WTC11 (cell line): Measurements from ENCODE around the gene LAMTOR5. TPM values are rescaled to one million over a fixed set of nuclear protein-coding genes. Genes with fewer than 3 reads are reported as not detected.

Experiments
- ATAC-seq: fragments of 200-7000 bp; cut with Tn5 transposase; 2 replicates; pipeline ENCODE4 v1.10.0; 2021; ENCODE audit warnings: mild to moderate bottlenecking, moderate library complexity
- CTCF ChIA-PET: fragments of 300-600 bp; sonication (Branson Sonifier 250); formaldehyde crosslinking; loops from one replicate; lab custom pipeline; 2021; ENCODE audit warnings: antibody characterized with exemption; lab: Charles Lee
- POLR2A ChIA-PET: fragments of 350-600 bp; sonication (Branson Sonifier 250); formaldehyde crosslinking; loops from one replicate; lab custom pipeline; 2021; ENCODE audit warnings: antibody characterized with exemption; lab: Charles Lee
- DNase-seq: peaks from one replicate; pipeline ENCODE4 v3.0.0; 2021; ENCODE audit warnings: low spot score
- H3K27ac Mint-ChIP-seq: 2 replicates; pipeline ENCODE4 v1.8.0; 2021; ENCODE audit warnings: mixed read lengths
- H3K27me3 Mint-ChIP-seq: 2 replicates; pipeline ENCODE4 v1.8.0; 2021; ENCODE audit warnings: low read depth, mild to moderate bottlenecking, moderate library complexity, mixed read lengths
- H3K36me3 Mint-ChIP-seq: 2 replicates; pipeline ENCODE4 v1.8.0; 2021; ENCODE audit warnings: mixed read lengths
- H3K4me1 Mint-ChIP-seq: 2 replicates; pipeline ENCODE4 v1.8.0; 2022; ENCODE audit warnings: mixed read lengths
- H3K4me3 Mint-ChIP-seq: 2 replicates; pipeline ENCODE4 v1.8.0; 2021; ENCODE audit warnings: mild to moderate bottlenecking, moderate library complexity, mixed read lengths
- H3K9me3 Mint-ChIP-seq: 2 replicates; pipeline ENCODE4 v1.8.0; 2021; ENCODE audit warnings: mixed read lengths
- ATF1 ChIP-seq: sonication (generic); formaldehyde crosslinking; IDR thresholded peaks from 2 replicates; pipeline ENCODE4 v1.8.1; 2023; ENCODE audit warnings: mild to moderate bottlenecking, moderate library complexity, missing genetic modification reagents
- CREB1 ChIP-seq: sonication (generic); formaldehyde crosslinking; IDR thresholded peaks from 2 replicates; pipeline ENCODE4 v1.8.0; 2023; ENCODE audit warnings: mild to moderate bottlenecking, missing genetic modification reagents
- HMGA2 ChIP-seq: fragments of 250-450 bp; sonication (Bioruptor Pico); IDR thresholded peaks from 2 replicates; pipeline ENCODE4 v1.4.0; 2021; ENCODE audit warnings: mild to moderate bottlenecking, moderate library complexity
- NFYB ChIP-seq: sonication (generic); formaldehyde crosslinking; conservative IDR thresholded peaks from 2 replicates; pipeline ENCODE4 v1.8.0; 2022; ENCODE audit warnings: low read depth, missing genetic modification reagents
- SMAD4 ChIP-seq: sonication (generic); formaldehyde crosslinking; IDR thresholded peaks from 2 replicates; pipeline ENCODE4 v1.8.0; 2022; ENCODE audit warnings: mild to moderate bottlenecking, missing genetic modification reagents
- SOX15 ChIP-seq: fragments of 250-450 bp; sonication (Bioruptor Pico); IDR thresholded peaks from 2 replicates; pipeline ENCODE4 v1.9.0; 2021; ENCODE audit warnings: mild to moderate bottlenecking
- SP1 ChIP-seq: sonication (generic); formaldehyde crosslinking; conservative IDR thresholded peaks from 2 replicates; pipeline ENCODE4 v1.8.1; 2022; ENCODE audit warnings: missing genetic modification reagents
- STAT6 ChIP-seq: sonication (generic); formaldehyde crosslinking; conservative IDR thresholded peaks from 2 replicates; pipeline ENCODE4 v1.8.1; 2023; ENCODE audit warnings: mild to moderate bottlenecking, low read depth, missing genetic modification reagents, moderate library complexity
- TP53 ChIP-seq: sonication (generic); formaldehyde crosslinking; IDR thresholded peaks from 2 replicates; pipeline ENCODE4 v1.8.1; 2023; ENCODE audit warnings: mild to moderate bottlenecking, missing genetic modification reagents
- ZBTB21 ChIP-seq: sonication (generic); formaldehyde crosslinking; IDR thresholded peaks from 2 replicates; pipeline ENCODE4 v1.8.1; 2023; ENCODE audit warnings: mild to moderate bottlenecking, missing genetic modification reagents, borderline replicate concordance
- ZNF219 ChIP-seq: sonication (generic); formaldehyde crosslinking; IDR thresholded peaks from 2 replicates; pipeline ENCODE4 v1.8.0; 2023; ENCODE audit warnings: missing genetic modification reagents, mild to moderate bottlenecking, borderline replicate concordance
- ZNF396 ChIP-seq: fragments of 250-450 bp; sonication (Bioruptor Pico); IDR thresholded peaks from 2 replicates; pipeline ENCODE4 v1.8.0; 2021; ENCODE audit warnings: mild to moderate bottlenecking, moderate library complexity, borderline replicate concordance
- total RNA-seq: library from RNA; stranded (reverse); gene quantifications from 3 replicates; pipeline ENCODE4 v1.2.3, GENCODE V29; 2021
- TF ChIP-seq, protein P1 (sequence below): sonication (generic); formaldehyde crosslinking; IDR thresholded peaks from 2 replicates; pipeline ENCODE4 v1.8.0; 2022; ENCODE audit warnings: mild to moderate bottlenecking, missing genetic modification reagents
- TF ChIP-seq, protein P2 (sequence below): sonication (generic); formaldehyde crosslinking; IDR thresholded peaks from 2 replicates; pipeline ENCODE4 v1.8.0; 2022; ENCODE audit warnings: mild to moderate bottlenecking, missing genetic modification reagents
- TF ChIP-seq, protein P3 (sequence below): fragments of 250-450 bp; sonication (Bioruptor Pico); IDR thresholded peaks from 2 replicates; pipeline ENCODE4 v1.9.0; 2021; ENCODE audit warnings: moderate library complexity, mild to moderate bottlenecking, inconsistent platforms, borderline replicate concordance
- TF ChIP-seq, protein P4 (sequence below): fragments of 250-450 bp; sonication (Bioruptor Pico); IDR thresholded peaks from 2 replicates; pipeline ENCODE4 v1.8.0; 2021; ENCODE audit warnings: mild to moderate bottlenecking
- TF ChIP-seq, protein P5 (sequence below): sonication (generic); formaldehyde crosslinking; IDR thresholded peaks from 2 replicates; pipeline ENCODE4 v1.8.0; 2022; ENCODE audit warnings: missing genetic modification reagents
- TF ChIP-seq, protein P6 (sequence below): fragments of 250-450 bp; sonication (Bioruptor Pico); IDR thresholded peaks from 2 replicates; pipeline ENCODE4 v1.9.0; 2021; ENCODE audit warnings: mild to moderate bottlenecking

LAMTOR5 gene
- total RNA-seq, 1 experiment from 2014 or later: 76.0 TPM

GRCh38 chr1:110360431-110360830 is 47.1 kb downstream of the LAMTOR5 start:
- DNase-seq (no peak), ATAC-seq (no peak)
- CTCF ChIA-PET: no interaction called here
- Mint-ChIP-seq H3K27me3 (no peaks in the 10 kb centered on the region), H3K9me3 (no peaks in the 10 kb centered on the region), H3K36me3 (peaks cover 40% of the 10 kb centered on the region), H3K27ac (no peak overlapping the region), H3K4me3 (no peak overlapping the region), H3K4me1 (no peaks in the 10 kb centered on the region)
- POLR2A ChIA-PET: no interaction called here
- TF ChIP-seq SP1 (CRISPR knock-in tag): no peak
- TF ChIP-seq ZNF219: no peak
- TF ChIP-seq ZNF396: no peak
- TF ChIP-seq ATF1 (CRISPR knock-in tag): no peak
- no peak for TF ChIP-seq STAT6 (CRISPR knock-in tag)
- TF ChIP-seq, protein P1, sequence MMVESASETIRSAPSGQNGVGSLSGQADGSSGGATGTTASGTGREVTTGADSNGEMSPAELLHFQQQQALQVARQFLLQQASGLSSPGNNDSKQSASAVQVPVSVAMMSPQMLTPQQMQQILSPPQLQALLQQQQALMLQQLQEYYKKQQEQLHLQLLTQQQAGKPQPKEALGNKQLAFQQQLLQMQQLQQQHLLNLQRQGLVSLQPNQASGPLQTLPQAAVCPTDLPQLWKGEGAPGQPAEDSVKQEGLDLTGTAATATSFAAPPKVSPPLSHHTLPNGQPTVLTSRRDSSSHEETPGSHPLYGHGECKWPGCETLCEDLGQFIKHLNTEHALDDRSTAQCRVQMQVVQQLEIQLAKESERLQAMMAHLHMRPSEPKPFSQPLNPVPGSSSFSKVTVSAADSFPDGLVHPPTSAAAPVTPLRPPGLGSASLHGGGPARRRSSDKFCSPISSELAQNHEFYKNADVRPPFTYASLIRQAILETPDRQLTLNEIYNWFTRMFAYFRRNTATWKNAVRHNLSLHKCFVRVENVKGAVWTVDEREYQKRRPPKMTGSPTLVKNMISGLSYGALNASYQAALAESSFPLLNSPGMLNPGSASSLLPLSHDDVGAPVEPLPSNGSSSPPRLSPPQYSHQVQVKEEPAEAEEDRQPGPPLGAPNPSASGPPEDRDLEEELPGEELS (CRISPR knock-in tag): no peak
- no peak for TF ChIP-seq TP53 (CRISPR knock-in tag)
- TF ChIP-seq, protein P2, sequence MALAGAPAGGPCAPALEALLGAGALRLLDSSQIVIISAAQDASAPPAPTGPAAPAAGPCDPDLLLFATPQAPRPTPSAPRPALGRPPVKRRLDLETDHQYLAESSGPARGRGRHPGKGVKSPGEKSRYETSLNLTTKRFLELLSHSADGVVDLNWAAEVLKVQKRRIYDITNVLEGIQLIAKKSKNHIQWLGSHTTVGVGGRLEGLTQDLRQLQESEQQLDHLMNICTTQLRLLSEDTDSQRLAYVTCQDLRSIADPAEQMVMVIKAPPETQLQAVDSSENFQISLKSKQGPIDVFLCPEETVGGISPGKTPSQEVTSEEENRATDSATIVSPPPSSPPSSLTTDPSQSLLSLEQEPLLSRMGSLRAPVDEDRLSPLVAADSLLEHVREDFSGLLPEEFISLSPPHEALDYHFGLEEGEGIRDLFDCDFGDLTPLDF (CRISPR knock-in tag): no peak
- no peak for TF ChIP-seq ZBTB21 (CRISPR knock-in tag)
- TF ChIP-seq, protein P3, sequence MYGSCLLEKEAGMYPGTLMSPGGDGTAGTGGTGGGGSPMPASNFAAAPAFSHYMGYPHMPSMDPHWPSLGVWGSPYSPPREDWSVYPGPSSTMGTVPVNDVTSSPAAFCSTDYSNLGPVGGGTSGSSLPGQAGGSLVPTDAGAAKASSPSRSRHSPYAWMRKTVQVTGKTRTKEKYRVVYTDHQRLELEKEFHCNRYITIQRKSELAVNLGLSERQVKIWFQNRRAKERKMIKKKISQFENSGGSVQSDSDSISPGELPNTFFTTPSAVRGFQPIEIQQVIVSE (CRISPR knock-in tag): no peak
- no peak for TF ChIP-seq SOX15 (CRISPR knock-in tag)
- TF ChIP-seq HMGA2 (CRISPR knock-in tag): no peak
- TF ChIP-seq, protein P4, sequence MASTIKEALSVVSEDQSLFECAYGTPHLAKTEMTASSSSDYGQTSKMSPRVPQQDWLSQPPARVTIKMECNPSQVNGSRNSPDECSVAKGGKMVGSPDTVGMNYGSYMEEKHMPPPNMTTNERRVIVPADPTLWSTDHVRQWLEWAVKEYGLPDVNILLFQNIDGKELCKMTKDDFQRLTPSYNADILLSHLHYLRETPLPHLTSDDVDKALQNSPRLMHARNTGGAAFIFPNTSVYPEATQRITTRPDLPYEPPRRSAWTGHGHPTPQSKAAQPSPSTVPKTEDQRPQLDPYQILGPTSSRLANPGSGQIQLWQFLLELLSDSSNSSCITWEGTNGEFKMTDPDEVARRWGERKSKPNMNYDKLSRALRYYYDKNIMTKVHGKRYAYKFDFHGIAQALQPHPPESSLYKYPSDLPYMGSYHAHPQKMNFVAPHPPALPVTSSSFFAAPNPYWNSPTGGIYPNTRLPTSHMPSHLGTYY (CRISPR knock-in tag): no peak

- Mint-ChIP-seq H3K4me3 (no peak overlapping the region), H3K27ac (no peak overlapping the region), H3K27me3 (no peaks in the 10 kb centered on the region), H3K4me1 (no peaks in the 10 kb centered on the region), H3K9me3 (no peaks in the 10 kb centered on the region), H3K36me3 (peaks cover 24% of the 10 kb centered on the region)
- CTCF ChIA-PET: no interaction called here
- POLR2A ChIA-PET: no interaction called here
- ATAC-seq (no peak), DNase-seq (no peak)
- no peak for TF ChIP-seq TP53 (CRISPR knock-in tag)
- TF ChIP-seq SMAD4 (CRISPR knock-in tag): no peak
- TF ChIP-seq, protein P5, sequence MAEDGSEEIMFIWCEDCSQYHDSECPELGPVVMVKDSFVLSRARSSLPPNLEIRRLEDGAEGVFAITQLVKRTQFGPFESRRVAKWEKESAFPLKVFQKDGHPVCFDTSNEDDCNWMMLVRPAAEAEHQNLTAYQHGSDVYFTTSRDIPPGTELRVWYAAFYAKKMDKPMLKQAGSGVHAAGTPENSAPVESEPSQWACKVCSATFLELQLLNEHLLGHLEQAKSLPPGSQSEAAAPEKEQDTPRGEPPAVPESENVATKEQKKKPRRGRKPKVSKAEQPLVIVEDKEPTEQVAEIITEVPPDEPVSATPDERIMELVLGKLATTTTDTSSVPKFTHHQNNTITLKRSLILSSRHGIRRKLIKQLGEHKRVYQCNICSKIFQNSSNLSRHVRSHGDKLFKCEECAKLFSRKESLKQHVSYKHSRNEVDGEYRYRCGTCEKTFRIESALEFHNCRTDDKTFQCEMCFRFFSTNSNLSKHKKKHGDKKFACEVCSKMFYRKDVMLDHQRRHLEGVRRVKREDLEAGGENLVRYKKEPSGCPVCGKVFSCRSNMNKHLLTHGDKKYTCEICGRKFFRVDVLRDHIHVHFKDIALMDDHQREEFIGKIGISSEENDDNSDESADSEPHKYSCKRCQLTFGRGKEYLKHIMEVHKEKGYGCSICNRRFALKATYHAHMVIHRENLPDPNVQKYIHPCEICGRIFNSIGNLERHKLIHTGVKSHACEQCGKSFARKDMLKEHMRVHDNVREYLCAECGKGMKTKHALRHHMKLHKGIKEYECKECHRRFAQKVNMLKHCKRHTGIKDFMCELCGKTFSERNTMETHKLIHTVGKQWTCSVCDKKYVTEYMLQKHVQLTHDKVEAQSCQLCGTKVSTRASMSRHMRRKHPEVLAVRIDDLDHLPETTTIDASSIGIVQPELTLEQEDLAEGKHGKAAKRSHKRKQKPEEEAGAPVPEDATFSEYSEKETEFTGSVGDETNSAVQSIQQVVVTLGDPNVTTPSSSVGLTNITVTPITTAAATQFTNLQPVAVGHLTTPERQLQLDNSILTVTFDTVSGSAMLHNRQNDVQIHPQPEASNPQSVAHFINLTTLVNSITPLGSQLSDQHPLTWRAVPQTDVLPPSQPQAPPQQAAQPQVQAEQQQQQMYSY (CRISPR knock-in tag): no peak
- TF ChIP-seq, protein P6, sequence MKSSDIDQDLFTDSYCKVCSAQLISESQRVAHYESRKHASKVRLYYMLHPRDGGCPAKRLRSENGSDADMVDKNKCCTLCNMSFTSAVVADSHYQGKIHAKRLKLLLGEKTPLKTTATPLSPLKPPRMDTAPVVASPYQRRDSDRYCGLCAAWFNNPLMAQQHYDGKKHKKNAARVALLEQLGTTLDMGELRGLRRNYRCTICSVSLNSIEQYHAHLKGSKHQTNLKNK (CRISPR knock-in tag): no peak
- no peak for TF ChIP-seq CREB1 (CRISPR knock-in tag)
- no peak for TF ChIP-seq NFYB
Measured at GRCh38 chr1:110356379-110356778, 51.1 kb downstream of the LAMTOR5 start.
